Left cardiac atrium (tissue), 4 donors: Measurements from ENCODE around the gene RAB7B. TPM values are rescaled to one million over a fixed set of nuclear protein-coding genes. Genes with fewer than 3 reads are reported as not detected.
A peak's percentile ranks its signal among the peaks of the same experiment; 100 is the strongest.

Source experiments
- ATAC-seq, 2 donors: fragments of 200-7000 bp; cut with Tn5 transposase; one replicate each; pipeline ENCODE4 v1.9.1; 2020; ENCODE audit warnings: mild to moderate bottlenecking in 2 of 2, moderate library complexity in 2 of 2
- DNase-seq: peaks from one replicate; pipeline ENCODE4 v3.0.0-alpha.2; 2020
- intact Hi-C, 2 donors: fragments of 100-400 bp; cut with DNase I; formaldehyde crosslinking; loops; one replicate each; pipeline versions ENCODE4 v1.14.1 to v1.15.1; 2022 to 2023
- total RNA-seq, 2 donors: library from RNA; stranded (reverse); fragmentation: NEBNext Ultra II Directional; extraction: Animal tissue kit (Norgen Biotek cat#: 25700); gene quantifications; one replicate each; pipeline ENCODE4 v1.2.1, GENCODE V29; 2021
- donor health status: DM: no; HTN: yes; CAD: no.
- donor health status: DM: no; HTN: yes; CAD: no; lungs with severe emphysema.
- donor health status: DM: yes; HTN: yes; CAD: no.
- donor health status: Dilated cardiomyopathy.

RAB7B gene
- total RNA-seq, 2 donors from 2014 or later = 2.4 to 4.5 TPM

- intact Hi-C loops = loop anchor here (5.0 to 10.0 kb wide), 4 partner anchors 56 to 316 kb away; no protein-coding TSS in a partner anchor
- no peak for DNase-seq
- no peak for ATAC-seq
Observed at GRCh38 chr1:205978676-205979075, 24.5 kb downstream of the RAB7B start.

- DNase-seq = peak; percentile 66
- intact Hi-C loops = loop anchor here (1.0 to 10.0 kb wide), 5 partner anchors 55 to 315 kb away; no protein-coding TSS in a partner anchor
- peak; percentile 77 to 85 for ATAC-seq
Observed at GRCh38 chr1:205977402-205978014, 25.7 kb downstream of the RAB7B start.

- DNase-seq (peak; percentile 66), ATAC-seq (peak; percentile 80 to 89)
- intact Hi-C loops = loop anchor here (1.0 to 10.0 kb wide), 5 partner anchors 55 to 315 kb away; no protein-coding TSS in a partner anchor
Observed at GRCh38 chr1:205976708-205977401, 26.3 kb downstream of the RAB7B start.

- no peak for ATAC-seq
- intact Hi-C loops = loop anchor here (5.0 to 10.0 kb wide), 4 partner anchors 54 to 314 kb away; no protein-coding TSS in a partner anchor
Observed at GRCh38 chr1:205976036-205976435, 27.2 kb downstream of the RAB7B start.

GRCh38 chr1:205975387-205975998 lies 27.7 kb downstream of the RAB7B start:
- no peak for DNase-seq
- intact Hi-C loops = loop anchor here (5.0 to 10.0 kb wide), 4 partner anchors 53 to 313 kb away; no protein-coding TSS in a partner anchor
- ATAC-seq = peak in 1 of 2 donors; percentile 12

More at GRCh38 chr1:205976036-205976435, 27.2 kb downstream of the RAB7B start:
- DNase-seq = no peak

GRCh38 chr1:205974712-205975111 lies 28.5 kb downstream of the RAB7B start:
- DNase-seq (no peak), ATAC-seq (no peak)
- intact Hi-C loops = loop anchor here (5.0 to 10.0 kb wide), 4 partner anchors 52 to 312 kb away; no protein-coding TSS in a partner anchor

- ATAC-seq = no peak
- intact Hi-C loops = loop anchor here in 1 of 2 donors (10.0 kb wide), 1 partner anchor 309 kb away; no protein-coding TSS in a partner anchor
- no peak for DNase-seq
Observed at GRCh38 chr1:205973377-205974232, 29.6 kb downstream of the RAB7B start.

- intact Hi-C loops = loop anchor here in 1 of 2 donors (10.0 kb wide), 1 partner anchor 308 kb away; no protein-coding TSS in a partner anchor
- ATAC-seq = no peak
- DNase-seq = no peak
Observed at GRCh38 chr1:205972491-205973168, 30.6 kb downstream of the RAB7B start.

GRCh38 chr1:205972081-205972480 lies 31.1 kb downstream of the RAB7B start:
- DNase-seq (no peak), ATAC-seq (no peak)
- intact Hi-C loops = loop anchor here in 1 of 2 donors (10.0 kb wide), 1 partner anchor 307 kb away; no protein-coding TSS in a partner anchor

- ATAC-seq (no peak), DNase-seq (no peak)
- intact Hi-C loops = loop anchor here in 1 of 2 donors (10.0 kb wide), 1 partner anchor 306 kb away; no protein-coding TSS in a partner anchor
Observed at GRCh38 chr1:205971082-205971481, 32.1 kb downstream of the RAB7B start.

GRCh38 chr1:205970486-205970885 lies 32.7 kb downstream of the RAB7B start:
- intact Hi-C loops = loop anchor here in 1 of 2 donors (10.0 kb wide), 1 partner anchor 306 kb away; no protein-coding TSS in a partner anchor
- ATAC-seq = no peak
- no peak for DNase-seq

- ATAC-seq (no peak), DNase-seq (no peak)
- intact Hi-C loops = no loop called here
Observed at GRCh38 chr1:205969229-205969628, 34.0 kb downstream of the RAB7B start.

- DNase-seq = no peak
- no peak for ATAC-seq
- intact Hi-C loops = no loop called here
Observed at GRCh38 chr1:205967554-205968335, 35.5 kb downstream of the RAB7B start.

GRCh38 chr1:205965036-205965884 lies 37.9 kb downstream of the RAB7B start:
- ATAC-seq (no peak), DNase-seq (no peak)
- intact Hi-C loops = no loop called here

- DNase-seq = no peak
- intact Hi-C loops = no loop called here
- peak in 1 of 2 donors; percentile 24 for ATAC-seq
Observed at GRCh38 chr1:205963352-205964155, 39.6 kb downstream of the RAB7B start.
